ENCODE results near the gene NTRK2.

The NTRK2 gene

DNA sequence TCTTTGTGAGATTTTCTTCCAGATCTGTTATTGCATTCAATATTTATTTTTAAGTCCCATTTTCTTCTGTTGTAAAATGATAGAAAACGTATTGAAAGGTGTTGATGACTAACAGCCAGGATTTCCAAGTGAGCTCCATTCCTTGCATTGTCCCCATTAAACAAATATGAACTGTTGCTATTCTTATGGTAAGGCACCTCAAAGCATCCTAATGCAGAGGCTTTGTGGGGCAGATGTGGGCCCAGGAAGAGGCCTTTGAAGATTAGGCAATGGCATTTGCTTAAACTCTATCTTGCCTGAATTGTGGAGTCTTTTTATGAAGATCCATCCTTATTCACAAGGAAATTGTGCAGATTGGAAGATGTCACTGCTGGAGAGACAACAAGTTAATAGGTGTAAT, 38.9 kb downstream of the NTRK2 start:
- DNase-seq (ENCODE audit: low spot score) = no peak
- Histone ChIP-seq H3K4me3 (no peak overlapping the region), H3K27ac (no peak overlapping the region)
- TF ChIP-seq, protein P1, sequence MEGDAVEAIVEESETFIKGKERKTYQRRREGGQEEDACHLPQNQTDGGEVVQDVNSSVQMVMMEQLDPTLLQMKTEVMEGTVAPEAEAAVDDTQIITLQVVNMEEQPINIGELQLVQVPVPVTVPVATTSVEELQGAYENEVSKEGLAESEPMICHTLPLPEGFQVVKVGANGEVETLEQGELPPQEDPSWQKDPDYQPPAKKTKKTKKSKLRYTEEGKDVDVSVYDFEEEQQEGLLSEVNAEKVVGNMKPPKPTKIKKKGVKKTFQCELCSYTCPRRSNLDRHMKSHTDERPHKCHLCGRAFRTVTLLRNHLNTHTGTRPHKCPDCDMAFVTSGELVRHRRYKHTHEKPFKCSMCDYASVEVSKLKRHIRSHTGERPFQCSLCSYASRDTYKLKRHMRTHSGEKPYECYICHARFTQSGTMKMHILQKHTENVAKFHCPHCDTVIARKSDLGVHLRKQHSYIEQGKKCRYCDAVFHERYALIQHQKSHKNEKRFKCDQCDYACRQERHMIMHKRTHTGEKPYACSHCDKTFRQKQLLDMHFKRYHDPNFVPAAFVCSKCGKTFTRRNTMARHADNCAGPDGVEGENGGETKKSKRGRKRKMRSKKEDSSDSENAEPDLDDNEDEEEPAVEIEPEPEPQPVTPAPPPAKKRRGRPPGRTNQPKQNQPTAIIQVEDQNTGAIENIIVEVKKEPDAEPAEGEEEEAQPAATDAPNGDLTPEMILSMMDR (IDR thresholded peaks at IDR 0.05) = no peak

DNA sequence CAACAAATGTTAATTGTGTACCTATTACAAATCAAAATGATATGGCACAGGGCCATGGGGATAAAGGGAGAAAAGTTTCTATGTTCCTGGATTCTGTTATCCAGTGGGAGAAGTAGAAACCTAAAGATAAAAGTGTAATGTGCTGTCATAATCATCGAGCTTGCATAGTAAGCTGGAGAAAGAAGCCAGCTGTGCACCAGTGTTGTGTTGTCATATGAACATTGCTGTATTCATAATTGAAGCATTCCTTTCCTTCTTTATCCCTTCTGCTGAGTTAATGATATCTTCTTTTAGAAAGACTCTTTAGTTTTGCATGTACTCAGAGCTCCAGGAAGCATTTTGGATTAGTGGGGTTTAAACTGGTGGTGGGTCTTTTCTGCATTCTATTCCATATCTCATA, 39.5 kb downstream of the NTRK2 start:
- Histone ChIP-seq H3K27ac (no peak overlapping the region), H3K4me3 (no peak overlapping the region)
- no peak for DNase-seq (ENCODE audit: low spot score)
- TF ChIP-seq, protein P1 (IDR thresholded peaks at IDR 0.05) = no peak

DNA sequence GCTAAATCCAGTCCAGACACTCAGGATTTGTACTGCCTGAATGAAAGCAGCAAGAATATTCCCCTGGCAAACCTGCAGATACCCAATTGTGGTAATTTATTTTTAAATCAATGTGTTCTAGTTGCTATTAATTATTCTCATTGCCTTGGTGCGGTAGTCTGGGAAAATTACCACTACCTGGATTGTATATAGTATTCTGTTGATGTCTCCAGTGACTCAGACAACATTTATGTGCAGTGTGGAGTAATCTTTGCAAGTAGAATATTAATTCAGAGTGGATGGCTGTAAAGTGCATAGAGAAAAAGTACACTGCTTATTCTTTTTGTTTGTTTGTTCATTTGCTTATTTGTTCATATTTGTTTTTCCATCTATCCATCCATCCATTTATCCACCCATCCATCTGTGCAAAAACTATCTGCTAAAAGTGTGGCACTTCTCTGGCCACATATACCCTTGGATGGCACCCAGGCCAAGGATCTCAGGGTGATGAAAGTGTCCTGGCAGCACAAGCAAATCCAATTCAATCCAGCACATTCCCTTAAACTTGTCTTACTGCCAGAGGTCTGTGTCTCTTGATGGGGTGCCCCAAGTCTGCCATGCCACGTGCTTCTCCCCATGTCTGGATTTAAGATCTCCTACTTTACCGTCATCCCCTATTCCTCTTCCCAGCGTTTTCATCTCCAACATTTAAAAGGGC, 41.3 kb downstream of the NTRK2 start:
- TF ChIP-seq, protein P1 (IDR thresholded peaks at IDR 0.05) = no peak
- H3K4me3 ChIP-seq = no peak overlapping the region
- no peak for DNase-seq (ENCODE audit: low spot score)
- no peak overlapping the region for H3K27ac ChIP-seq

DNA sequence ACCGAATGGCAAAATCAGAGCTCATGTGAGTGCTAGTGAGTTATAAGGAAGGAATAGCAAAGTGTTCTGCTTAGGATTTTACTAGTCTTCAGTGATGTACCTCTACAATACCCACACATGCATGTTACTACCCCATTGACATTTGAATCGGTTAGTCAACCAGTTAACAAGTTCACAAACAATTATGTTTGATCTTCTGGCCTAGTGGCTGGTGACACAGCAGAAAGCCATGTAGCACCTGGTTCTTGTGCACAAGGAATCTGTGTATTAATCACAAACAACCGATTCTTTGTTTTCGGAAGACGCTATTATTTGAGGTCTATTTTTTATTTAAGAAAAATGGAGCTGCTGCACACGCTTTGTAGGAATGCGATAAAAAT, 41.9 kb downstream of the NTRK2 start:
- H3K27ac ChIP-seq = no peak overlapping the region
- H3K4me3 ChIP-seq = no peak overlapping the region
- no peak for DNase-seq (ENCODE audit: low spot score)
- TF ChIP-seq, protein P1 (IDR thresholded peaks at IDR 0.05) = no peak

DNA sequence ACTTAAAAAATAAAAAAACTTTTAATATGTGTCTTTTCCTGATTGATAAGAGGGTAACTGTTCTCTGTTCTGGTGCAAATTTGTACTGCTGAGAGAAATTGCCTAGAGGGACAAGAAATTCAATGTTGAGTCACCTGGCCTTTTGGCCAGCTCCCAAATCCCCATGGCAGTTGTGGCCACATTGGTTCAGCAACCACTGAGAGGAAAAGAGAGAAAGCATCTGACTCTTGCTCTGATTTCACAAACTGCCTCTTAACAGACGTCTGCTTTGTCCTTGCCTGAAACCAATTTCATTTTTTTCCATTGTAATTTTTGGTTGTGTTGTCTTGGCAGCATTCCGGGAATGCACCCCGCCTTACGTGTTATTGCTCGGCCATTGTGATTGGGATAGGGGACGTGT, 42.4 kb downstream of the NTRK2 start:
- no peak overlapping the region for H3K27ac ChIP-seq

DNA sequence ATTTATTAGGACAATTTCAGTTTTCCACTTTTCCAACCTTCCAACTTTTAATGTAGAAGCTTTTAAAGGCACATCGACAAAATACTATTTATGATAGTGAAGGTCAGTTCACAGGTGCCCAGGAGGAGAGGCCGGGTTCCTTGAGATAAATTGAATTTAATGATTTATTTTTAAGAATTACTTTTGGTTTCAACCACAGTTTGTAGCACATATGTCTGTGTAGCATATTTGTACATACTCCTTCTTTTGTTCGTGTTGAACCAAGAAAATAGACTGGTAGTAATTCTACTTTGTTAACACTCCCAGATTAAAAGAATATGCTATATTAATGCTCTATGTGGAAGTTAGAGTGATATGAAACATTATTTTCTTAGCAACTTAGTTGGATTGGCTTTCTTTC, 46.7 kb downstream of the NTRK2 start:
- TF ChIP-seq, protein P1 (IDR thresholded peaks at IDR 0.05) = no peak
- Histone ChIP-seq H3K4me3 (no peak overlapping the region), H3K27ac (no peak overlapping the region)
- no peak for DNase-seq (ENCODE audit: low spot score)

More for the DNA sequence above, 42.4 kb downstream of the NTRK2 start:
- TF ChIP-seq, protein P1 (IDR thresholded peaks at IDR 0.05) = no peak
- no peak overlapping the region for H3K4me3 ChIP-seq
- no peak for DNase-seq (ENCODE audit: low spot score)

DNA sequence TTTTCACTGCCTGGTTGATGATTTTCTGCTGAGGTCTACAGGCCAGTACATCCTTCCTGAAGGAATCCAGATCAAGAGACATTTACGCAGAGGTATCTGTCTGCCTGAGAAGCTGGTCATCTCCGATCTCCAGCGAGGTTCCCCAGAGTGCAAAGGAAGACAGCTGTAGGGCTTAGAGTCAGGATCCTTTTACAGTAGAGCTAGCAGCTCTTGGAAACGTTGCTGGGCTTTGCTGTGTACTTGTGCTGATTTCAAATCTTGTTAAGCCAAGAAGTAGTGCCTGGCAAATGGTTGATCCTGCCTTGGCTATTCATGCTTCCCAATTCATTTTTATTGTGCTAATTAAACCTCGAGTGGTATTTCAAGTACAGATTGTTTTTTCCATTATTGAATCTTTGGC, 48.9 kb downstream of the NTRK2 start:
- no peak overlapping the region for H3K4me3 ChIP-seq
- H3K27ac ChIP-seq = no peak overlapping the region
- TF ChIP-seq, protein P1 (IDR thresholded peaks at IDR 0.05) = no peak
- no peak for DNase-seq (ENCODE audit: low spot score)
